ENCODE results near the gene ISX.
"Not testable (repeated sequence)": the region's sequence is repeated elsewhere in the genome, so short reads cannot be mapped to it uniquely, and the experiment has no call there.

Gene ISX

DNA sequence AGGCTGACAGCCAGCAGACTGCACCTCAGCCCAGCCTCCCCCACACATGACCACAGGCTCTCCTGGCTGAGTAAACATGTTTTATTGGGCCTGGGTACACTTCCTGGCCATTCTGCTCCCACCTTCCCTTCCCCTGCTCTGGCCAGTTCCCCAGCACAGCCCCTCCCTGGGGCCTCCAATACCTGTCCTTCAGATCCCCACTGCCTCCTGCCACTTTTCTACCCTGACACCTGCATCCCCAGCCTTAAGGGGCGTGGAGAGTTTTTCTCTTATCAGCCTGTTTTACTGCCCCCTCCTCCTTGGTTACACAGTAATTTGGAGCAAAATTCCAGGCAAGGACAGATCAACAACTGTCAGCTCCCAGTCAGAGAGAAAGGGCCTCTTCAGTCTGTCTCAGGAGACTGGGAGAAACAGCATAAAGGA is at the start of gene ISX:
TSS of gene ISX (plus strand) at position 363 of the 423 bp plus-strand sequence. CDS start 930 bp downstream, outside the sequence.
- H3K4me2 ChIP-seq, result no peak within 1 kb of the TSS
- no peak within 1 kb of the TSS for H3K27ac ChIP-seq
- no peak for TF ChIP-seq Cebpa-rat (IDR thresholded peaks at IDR 0.05)

DNA sequence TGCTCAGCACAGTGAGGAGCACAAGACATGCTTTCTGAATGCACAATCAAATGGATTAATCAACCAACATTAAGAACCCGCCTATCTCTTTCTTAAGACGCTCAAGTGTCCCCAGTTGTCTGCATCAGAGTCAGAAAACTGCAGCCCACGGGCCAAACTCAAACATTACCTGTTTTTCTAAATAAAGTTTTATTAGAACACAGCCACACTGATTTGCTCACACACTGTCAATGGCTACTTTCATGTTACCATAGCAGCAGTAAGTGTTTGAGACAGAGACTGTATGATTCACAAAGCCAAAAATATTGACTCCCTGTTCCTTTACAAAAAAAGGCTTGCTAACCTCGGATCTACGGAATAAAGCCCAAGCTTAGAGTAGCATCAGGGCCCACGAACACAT is 49.0 kb upstream of the ISX start:
- no peak for TF ChIP-seq Cebpa-rat (IDR thresholded peaks at IDR 0.05)
- H3K4me2 ChIP-seq, result no peak overlapping the region
- H3K4me3 ChIP-seq, result no peak overlapping the region
- H4K20me1 ChIP-seq, result no peaks in the 10 kb centered on the region
- no peak overlapping the region for H3K9ac ChIP-seq
- no peaks in the 10 kb centered on the region for H3K9me3 ChIP-seq (replicated peaks in 1 of 11)
- H3K27ac ChIP-seq, result no peak overlapping the region
- H3K27me3 ChIP-seq, result no peaks in the 10 kb centered on the region
- H3K36me3 ChIP-seq, result no peaks in the 10 kb centered on the region
- no peaks in the 10 kb centered on the region for H3K4me1 ChIP-seq

More for the DNA sequence above, at the start of gene ISX:
- Histone ChIP-seq H3K4me3 (no peak within 1 kb of the TSS), H3K4me1 (peaks cover 0 to 7% (median 0%) of the 10 kb centered on the region in 10 experiments; a peak in 2 of 20 replicates), H4K20me1 (no peaks in the 10 kb centered on the region), H3K9ac (no peak within 1 kb of the TSS), H3K9me3 (replicated peaks in 1 of 11) (no peaks in the 10 kb centered on the region), H3K27me3 (no peaks in the 10 kb centered on the region), H3K36me3 (no peaks in the 10 kb centered on the region)

DNA sequence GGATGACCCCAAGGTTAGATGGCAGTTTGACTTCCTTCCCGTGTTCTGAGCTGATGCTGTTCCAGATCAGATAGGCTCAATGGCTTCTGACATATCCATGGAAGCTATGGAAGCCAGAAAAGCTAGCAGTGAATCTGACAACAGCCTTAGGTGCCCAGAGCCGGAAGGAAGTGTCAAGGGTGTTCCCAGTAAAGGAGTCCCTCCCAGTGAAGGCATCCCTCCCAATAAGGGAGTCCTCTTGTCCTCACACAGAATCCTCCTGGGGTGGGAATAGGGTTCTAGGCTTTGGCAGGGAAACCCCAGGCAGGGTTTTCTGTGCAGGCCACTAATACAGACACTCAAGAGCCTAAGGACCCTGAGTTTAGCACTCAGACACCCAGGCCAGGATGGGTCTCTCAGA is 47.0 kb upstream of the ISX start:
- Histone ChIP-seq H3K9ac (no peak overlapping the region), H3K27ac (no peak overlapping the region), H3K36me3 (no peaks in the 10 kb centered on the region), H3K9me3 (replicated peaks in 1 of 11) (peaks cover 0 to 2% (median 0%) of the 10 kb centered on the region in 11 experiments; a peak in 2 of 22 replicates), H4K20me1 (no peaks in the 10 kb centered on the region), H3K4me2 (no peak overlapping the region), H3K27me3 (no peaks in the 10 kb centered on the region), H3K4me3 (no peak overlapping the region), H3K4me1 (no peaks in the 10 kb centered on the region)
- no peak for TF ChIP-seq Cebpa-rat (IDR thresholded peaks at IDR 0.05)

DNA sequence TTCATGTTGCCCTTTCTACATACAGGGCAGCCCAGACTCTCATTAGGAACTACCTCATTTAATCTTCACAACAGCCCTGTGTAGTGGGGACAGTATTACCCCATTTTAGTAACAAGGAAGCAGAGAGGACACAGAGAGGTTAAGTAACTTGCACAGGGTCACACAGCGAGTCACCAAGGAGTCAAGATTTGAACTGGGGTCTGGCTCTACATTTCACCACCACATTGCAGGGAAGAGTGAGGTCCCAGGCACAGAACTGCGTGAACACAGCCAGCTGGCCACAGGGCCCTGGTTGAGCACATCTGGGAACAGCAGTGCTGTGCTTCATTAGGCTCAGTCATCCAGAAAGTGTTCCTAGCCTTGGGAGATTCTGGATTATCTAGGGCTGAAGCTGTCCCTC is 45.4 kb upstream of the ISX start:
- Histone ChIP-seq H3K4me2 (no peak overlapping the region), H3K36me3 (no peaks in the 10 kb centered on the region), H3K4me3 (no peak overlapping the region), H3K27ac (no peak overlapping the region), H3K27me3 (no peaks in the 10 kb centered on the region), H3K9ac (no peak overlapping the region), H3K9me3 (replicated peaks in 1 of 11) (peaks cover 0 to 7% (median 0%) of the 10 kb centered on the region in 11 experiments; a peak in 2 of 22 replicates), H4K20me1 (no peaks in the 10 kb centered on the region), H3K4me1 (no peaks in the 10 kb centered on the region)
- no peak for TF ChIP-seq Cebpa-rat (IDR thresholded peaks at IDR 0.05)

DNA sequence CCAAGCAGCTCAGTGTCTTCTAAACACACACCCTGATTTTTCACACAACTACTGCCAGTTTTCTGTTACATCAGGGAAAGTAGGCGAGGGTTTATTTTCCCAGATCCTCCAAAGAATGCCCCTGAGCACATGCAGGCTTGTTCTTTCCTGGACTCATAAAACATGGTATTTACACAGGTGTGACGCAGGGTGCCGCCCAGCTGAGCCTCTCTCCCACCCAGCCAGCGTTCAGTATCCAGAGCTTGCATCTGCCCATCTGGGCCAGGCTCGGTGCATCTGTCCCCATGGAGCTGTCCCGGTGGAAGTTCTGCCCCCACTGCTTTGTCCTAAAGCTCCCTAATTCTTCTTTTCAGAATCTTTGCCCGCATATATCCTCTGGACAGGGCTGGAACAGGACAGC is 44.8 kb upstream of the ISX start:
- no peak overlapping the region for H3K4me3 ChIP-seq

DNA sequence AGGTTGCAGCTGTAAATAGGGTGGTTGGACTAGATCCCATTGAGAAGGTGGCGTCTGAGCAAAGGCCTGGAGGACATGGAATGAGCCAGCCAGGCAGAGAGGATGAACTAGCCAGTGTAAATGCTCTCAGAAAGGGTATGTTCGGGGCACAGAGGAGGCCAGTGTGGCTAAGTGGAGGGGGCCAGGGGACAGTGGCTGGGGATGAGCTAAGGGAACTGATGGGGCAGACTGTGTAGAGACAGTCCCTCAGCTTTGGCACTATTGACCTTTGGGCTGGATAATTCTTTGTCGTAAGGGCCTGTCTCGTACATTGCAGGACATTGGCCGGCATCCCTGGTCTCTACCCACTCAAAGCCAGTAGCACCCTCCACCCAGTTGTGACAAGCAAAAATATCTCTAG is 43.7 kb upstream of the ISX start:
- peaks cover 0 to 7% (median 0%) of the 10 kb centered on the region in 11 experiments; a peak in 3 of 22 replicates for H3K9me3 ChIP-seq (replicated peaks in 1 of 11)
- H3K27ac ChIP-seq, result no peak overlapping the region
- no peak overlapping the region for H3K4me3 ChIP-seq
- H3K9ac ChIP-seq, result no peak overlapping the region
- no peak for TF ChIP-seq Cebpa-rat (IDR thresholded peaks at IDR 0.05)
- no peaks in the 10 kb centered on the region for H3K4me1 ChIP-seq
- H4K20me1 ChIP-seq, result no peaks in the 10 kb centered on the region
- no peaks in the 10 kb centered on the region for H3K36me3 ChIP-seq
- no peaks in the 10 kb centered on the region for H3K27me3 ChIP-seq
- H3K4me2 ChIP-seq, result no peak overlapping the region

More for the DNA sequence above, 44.8 kb upstream of the ISX start:
- Histone ChIP-seq H4K20me1 (no peaks in the 10 kb centered on the region), H3K36me3 (no peaks in the 10 kb centered on the region), H3K4me1 (no peaks in the 10 kb centered on the region), H3K27ac (no peak overlapping the region), H3K9me3 (replicated peaks in 1 of 11) (peaks cover 0 to 7% (median 0%) of the 10 kb centered on the region in 11 experiments; a peak in 3 of 22 replicates), H3K4me2 (no peak overlapping the region), H3K27me3 (no peaks in the 10 kb centered on the region), H3K9ac (no peak overlapping the region)
- TF ChIP-seq Cebpa-rat (IDR thresholded peaks at IDR 0.05), result no peak

DNA sequence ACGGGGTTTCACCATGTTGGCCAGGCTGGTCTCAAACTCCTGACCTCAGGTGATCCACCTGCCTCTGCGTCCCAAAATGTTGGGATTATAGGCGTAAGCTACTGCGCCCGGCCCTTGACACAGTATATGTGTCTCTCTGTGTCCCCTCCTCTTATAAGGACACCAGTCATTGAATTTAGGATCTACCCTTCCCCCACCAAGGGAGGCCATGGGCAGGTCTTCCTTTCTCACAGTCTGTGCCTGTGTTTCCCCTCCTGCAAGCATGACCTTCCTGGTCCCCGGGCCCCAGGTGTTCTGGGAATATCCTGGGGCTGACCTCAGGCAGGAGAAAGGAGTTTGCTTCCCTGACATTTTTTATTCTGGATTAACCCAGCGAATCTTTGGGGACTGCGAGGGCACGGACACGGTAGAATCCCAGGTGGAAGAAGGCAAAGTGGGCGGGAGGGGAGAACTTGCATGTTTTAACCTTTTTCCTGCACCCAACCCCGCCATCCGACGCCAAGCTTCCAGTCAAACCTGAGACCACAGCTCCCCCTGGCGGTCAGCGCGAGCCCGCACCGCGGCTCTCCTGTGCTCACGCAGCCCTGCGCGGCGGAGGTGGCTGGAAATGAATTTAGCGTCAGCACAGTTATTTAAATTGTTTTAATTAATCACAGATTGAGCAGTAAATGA is 42.1 kb upstream of the ISX start:
- H3K9ac ChIP-seq, result no peak overlapping the region
- H4K20me1 ChIP-seq, result no peaks in the 10 kb centered on the region
- no peaks in the 10 kb centered on the region for H3K36me3 ChIP-seq
- no peaks in the 10 kb centered on the region for H3K4me1 ChIP-seq
- peaks cover 0 to 7% (median 0%) of the 10 kb centered on the region in 11 experiments; a peak in 3 of 22 replicates for H3K9me3 ChIP-seq (replicated peaks in 1 of 11)
- H3K4me2 ChIP-seq, result no peak overlapping the region
- no peaks in the 10 kb centered on the region for H3K27me3 ChIP-seq
- no peak for TF ChIP-seq Cebpa-rat (IDR thresholded peaks at IDR 0.05)
- no peak overlapping the region for H3K4me3 ChIP-seq
- no peak overlapping the region for H3K27ac ChIP-seq

DNA sequence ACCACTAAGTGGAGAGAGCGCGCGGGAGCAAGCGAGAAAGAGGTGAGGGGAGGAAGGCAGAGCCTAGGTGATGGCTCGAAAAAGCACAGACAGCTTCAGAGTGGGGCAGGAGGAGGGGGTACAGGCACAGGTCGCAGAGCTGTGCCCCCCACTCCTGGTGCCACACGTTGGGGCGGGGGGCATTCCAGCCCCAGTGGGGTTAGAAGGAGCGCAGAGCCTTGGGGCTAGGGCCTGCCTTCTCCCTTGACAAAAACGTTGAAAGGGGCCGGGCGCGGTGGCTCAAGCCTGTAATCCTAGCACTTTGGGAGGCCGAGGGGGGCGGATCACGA is 41.6 kb upstream of the ISX start:
- H3K27ac ChIP-seq, result no peak overlapping the region
- no peak overlapping the region for H3K9ac ChIP-seq
- H3K36me3 ChIP-seq, result no peaks in the 10 kb centered on the region
- H3K4me1 ChIP-seq, result no peaks in the 10 kb centered on the region
- peaks cover 0 to 7% (median 0%) of the 10 kb centered on the region in 11 experiments; a peak in 3 of 22 replicates for H3K9me3 ChIP-seq (replicated peaks in 1 of 11)
- no peak overlapping the region for H3K4me3 ChIP-seq
- no peak overlapping the region for H3K4me2 ChIP-seq
- no peaks in the 10 kb centered on the region for H3K27me3 ChIP-seq
- H4K20me1 ChIP-seq, result no peaks in the 10 kb centered on the region
- no peak for TF ChIP-seq Cebpa-rat (IDR thresholded peaks at IDR 0.05)

DNA sequence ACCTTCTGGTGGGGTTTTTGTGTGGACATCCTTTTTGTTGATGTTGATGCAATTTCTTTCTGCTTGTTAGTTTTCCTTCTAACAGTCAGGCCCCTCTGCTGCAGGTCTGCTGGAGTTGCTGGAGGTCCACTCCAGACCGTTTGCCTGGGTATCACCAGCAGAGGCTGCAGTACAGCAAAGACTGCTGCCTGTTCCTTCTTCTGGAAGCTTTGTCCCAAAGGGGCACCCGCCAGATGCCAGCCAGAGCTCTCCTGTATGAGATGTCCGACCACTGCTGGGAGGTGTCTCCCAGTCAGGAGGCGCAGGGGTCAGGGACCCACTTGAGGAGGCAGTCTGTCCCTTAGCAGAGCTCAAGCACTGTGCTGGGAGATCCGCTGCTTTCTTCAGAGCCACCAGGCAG is 35.8 kb upstream of the ISX start:
- not testable (repeated sequence) for H3K27me3 ChIP-seq; H3K4me2 ChIP-seq; H3K36me3 ChIP-seq; H4K20me1 ChIP-seq; H3K27ac ChIP-seq; H3K9ac ChIP-seq; H3K4me1 ChIP-seq; H3K9me3 ChIP-seq (replicated peaks in 1 of 11); H3K4me3 ChIP-seq

DNA sequence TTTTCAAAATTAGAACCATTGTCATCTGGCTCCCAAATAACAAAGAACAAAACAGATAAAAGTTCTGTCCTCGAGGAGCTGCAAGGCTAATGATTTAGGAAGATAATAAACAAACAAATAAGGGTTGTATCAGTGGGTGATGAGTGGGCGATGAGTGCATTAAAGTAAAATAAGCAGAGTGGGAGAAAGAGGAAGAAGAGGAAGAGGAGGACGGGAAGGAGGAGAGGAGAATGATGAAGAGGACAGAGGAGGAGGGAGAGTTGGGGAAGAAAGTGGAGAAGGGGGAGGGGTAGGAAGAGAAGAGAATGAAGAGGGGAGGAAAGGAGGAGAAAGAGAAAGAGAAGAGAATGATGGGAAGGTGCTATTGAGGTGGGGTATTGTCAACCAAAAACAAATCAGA is 33.4 kb upstream of the ISX start:
- no peak overlapping the region for H3K9ac ChIP-seq
- H3K36me3 ChIP-seq, result no peaks in the 10 kb centered on the region
- no peak overlapping the region for H3K4me2 ChIP-seq
- TF ChIP-seq Cebpa-rat (IDR thresholded peaks at IDR 0.05), result no peak
- H3K9me3 ChIP-seq (replicated peaks in 1 of 11), result no peaks in the 10 kb centered on the region
- H3K4me3 ChIP-seq, result no peak overlapping the region
- no peaks in the 10 kb centered on the region; a peak in 1 of 22 replicates for H4K20me1 ChIP-seq
- no peaks in the 10 kb centered on the region for H3K27me3 ChIP-seq
- no peak overlapping the region for H3K27ac ChIP-seq
- H3K4me1 ChIP-seq, result no peaks in the 10 kb centered on the region
